Testis (tissue), 3 donors: ENCODE results near the gene MRM2. TPM values are rescaled to one million over a fixed set of nuclear protein-coding genes. Genes with fewer than 3 reads are reported as not detected.

ENCODE experiments used
- DNase-seq: peaks from one replicate; pipeline ENCODE4 v3.0.0-alpha.2; 2019
- H3K27ac ChIP-seq, 2 donors: fragments of 200-600 bp; sonication (generic); one replicate each; pipeline ENCODE4 v1.5.1; 2019
- H3K27me3 ChIP-seq: fragments of 200-600 bp; sonication (generic); one replicate; pipeline ENCODE4 v1.5.1; 2019
- H3K36me3 ChIP-seq: fragments of 200-600 bp; sonication (generic); one replicate; pipeline ENCODE4 v1.5.1; 2017; ENCODE audit warnings: low read depth; ENCODE audit errors: missing control alignments
- H3K4me1 ChIP-seq: fragments of 200-600 bp; sonication (generic); one replicate; pipeline ENCODE4 v1.5.1; 2019
- H3K4me3 ChIP-seq, 2 donors: fragments of 200-600 bp; sonication (generic); one replicate each; pipeline ENCODE4 v1.5.1; 2017 to 2019
- H3K9me3 ChIP-seq: fragments of 200-600 bp; sonication (generic); one replicate; pipeline ENCODE4 v1.5.1; 2017
- POLR2A ChIP-seq: fragments of 450-650 bp; IDR thresholded peaks from one replicate; pipeline ENCODE4 v1.6.1; 2017; ENCODE audit warnings: antibody characterized with exemption, mild to moderate bottlenecking, moderate library complexity
- WGBS, 2 donors: methylation state at CpG; one replicate each; pipeline ENCODE4 v1.1.5; 2018; 5-methylcytosine and 5-hydroxymethylcytosine counted together
- intact Hi-C: fragments of 100-400 bp; cut with DNase I; formaldehyde crosslinking; loops from one replicate; pipeline ENCODE4 v1.15.1; 2023; ENCODE audit warnings: low total_unique reads
- polyA plus RNA-seq: library from polyadenylated mRNA; stranded (reverse); fragments of 350-450 nt; fragmentation: Illumina TruSeq; extraction: RNeasy Lipid Tissue Mini Kit (QIAGEN cat#74804); gene quantifications from one replicate; pipeline ENCODE4 v1.2.3, GENCODE V29; 2014; ENCODE audit warnings: low read depth, low replicate concordance; ENCODE audit not compliant: insufficient read depth
- total RNA-seq, 2 donors: library from RNA; depleted of rRNA; stranded (reverse); fragments of >200 nt; gene quantifications; one replicate each; pipeline ENCODE4 v1.2.3, GENCODE V29; 2016
- TF ChIP-seq, protein P1 (sequence below), 3 experiments: fragments of 450-650 bp in 2 of 3; fragments of 200-600 bp in 1 of 3; sonication (generic) in 1 of 3; IDR thresholded peaks; one replicate each; pipeline ENCODE4 v1.5.1; 2016 to 2019; ENCODE audit warnings: antibody characterized with exemption in 3 of 3, mild to moderate bottlenecking in 2 of 3, moderate library complexity in 1 of 3

Gene MRM2
- total and polyA plus RNA-seq, 3 donors from 2014 or later, result 18.1 to 31.2 (median 20.5) TPM

DNA sequence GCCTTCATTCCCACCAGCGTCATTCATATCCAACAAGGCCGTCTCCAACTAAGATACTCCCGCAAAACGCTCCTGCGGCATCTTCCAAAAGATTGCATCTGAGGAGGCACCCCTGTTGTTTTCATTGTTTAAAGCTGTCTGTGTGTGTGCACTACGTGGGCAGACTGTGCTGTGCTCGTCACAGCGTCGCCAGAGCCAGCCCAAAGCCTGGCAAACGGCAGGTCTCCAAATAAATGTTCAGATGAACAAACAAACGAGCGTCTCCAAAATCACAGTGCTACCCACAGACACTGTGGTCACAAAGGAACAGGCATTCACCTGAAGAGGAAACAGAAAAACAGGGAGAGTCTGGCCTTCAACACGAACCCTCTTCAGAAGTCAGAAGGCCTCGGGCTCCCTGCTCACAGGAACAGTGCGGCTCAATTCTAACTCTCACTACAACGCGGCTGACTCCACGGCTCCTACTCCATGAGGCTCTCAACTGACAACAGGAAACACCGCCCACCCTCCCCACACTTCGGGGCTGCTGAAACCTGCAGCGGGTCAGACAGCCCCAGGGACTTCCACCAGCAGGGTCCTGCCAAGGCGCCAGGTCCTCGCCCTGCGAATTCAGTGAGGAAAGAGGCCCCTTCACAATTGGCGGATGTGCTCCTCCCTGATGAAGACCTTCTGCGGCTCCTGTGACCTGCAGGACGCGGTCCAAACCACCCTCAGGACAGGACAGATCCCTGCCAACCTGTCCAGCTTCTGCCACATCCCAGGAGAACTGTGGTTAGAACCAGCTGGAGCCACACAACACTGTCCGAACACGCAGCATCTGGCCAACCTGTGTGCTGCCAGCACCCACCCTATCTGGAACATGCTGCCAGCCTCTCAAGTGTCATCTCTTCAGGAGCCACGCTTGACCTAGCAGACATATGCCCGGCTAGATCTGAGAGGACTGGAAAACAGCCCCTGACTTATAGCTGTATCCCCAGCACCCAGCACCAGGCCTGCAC, 45.3 kb downstream of the MRM2 start:
- intact Hi-C loops, result no loop called here
- Histone ChIP-seq H3K27me3 (no peaks in the 10 kb centered on the region), H3K9me3 (no peaks in the 10 kb centered on the region), H3K4me3 (no peak overlapping the region), H3K36me3 (no peaks in the 10 kb centered on the region), H3K4me1 (no peaks in the 10 kb centered on the region), H3K27ac (no peak overlapping the region)
- 90 to 93% methylated on average over 24 to 32 of the region's 32 CpGs for WGBS, 2 donors
- no peak for TF ChIP-seq POLR2A
- TF ChIP-seq, protein P1, sequence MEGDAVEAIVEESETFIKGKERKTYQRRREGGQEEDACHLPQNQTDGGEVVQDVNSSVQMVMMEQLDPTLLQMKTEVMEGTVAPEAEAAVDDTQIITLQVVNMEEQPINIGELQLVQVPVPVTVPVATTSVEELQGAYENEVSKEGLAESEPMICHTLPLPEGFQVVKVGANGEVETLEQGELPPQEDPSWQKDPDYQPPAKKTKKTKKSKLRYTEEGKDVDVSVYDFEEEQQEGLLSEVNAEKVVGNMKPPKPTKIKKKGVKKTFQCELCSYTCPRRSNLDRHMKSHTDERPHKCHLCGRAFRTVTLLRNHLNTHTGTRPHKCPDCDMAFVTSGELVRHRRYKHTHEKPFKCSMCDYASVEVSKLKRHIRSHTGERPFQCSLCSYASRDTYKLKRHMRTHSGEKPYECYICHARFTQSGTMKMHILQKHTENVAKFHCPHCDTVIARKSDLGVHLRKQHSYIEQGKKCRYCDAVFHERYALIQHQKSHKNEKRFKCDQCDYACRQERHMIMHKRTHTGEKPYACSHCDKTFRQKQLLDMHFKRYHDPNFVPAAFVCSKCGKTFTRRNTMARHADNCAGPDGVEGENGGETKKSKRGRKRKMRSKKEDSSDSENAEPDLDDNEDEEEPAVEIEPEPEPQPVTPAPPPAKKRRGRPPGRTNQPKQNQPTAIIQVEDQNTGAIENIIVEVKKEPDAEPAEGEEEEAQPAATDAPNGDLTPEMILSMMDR (IDR thresholded peaks at IDR 0.05), result no peak
- DNase-seq, result no peak

DNA sequence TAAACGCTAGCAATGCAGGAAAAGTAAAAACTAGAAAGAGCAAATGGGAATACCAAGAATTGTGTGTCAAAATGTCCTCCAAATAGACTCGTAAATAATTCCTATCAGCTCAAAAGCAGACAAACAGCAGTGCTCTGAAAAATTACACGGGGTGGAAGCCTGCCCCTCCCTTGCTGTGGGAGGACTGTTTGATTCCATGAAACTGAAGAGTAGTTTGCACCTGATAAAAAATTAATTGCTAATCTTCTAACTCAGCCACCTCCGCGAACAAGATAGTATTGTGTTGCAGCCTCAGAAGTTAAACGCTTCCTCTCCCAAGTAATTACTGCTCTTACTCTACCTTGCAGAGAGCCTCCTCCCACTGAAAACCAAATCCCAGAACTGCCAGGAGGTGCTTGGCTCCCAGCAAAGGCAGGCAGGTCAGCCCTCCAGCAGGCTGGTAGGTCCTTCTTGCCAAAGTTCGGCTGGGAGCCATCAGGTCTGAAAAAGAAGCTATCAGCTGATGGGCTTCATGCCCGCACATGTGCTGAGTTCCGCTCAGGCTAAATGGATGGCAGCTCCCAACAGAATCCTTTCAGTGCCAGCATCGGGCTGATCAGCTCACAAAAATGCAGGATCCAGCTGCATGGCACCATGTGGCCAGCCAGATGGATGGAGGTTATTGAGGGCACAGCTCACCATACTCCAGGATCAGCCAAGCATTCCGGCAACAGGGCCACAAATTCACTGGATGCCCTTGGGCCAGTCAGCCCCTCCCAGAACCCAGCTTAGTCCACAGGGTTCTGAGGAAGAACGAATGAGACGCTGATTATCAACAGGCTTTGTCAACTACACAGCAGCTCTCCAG, 46.4 kb downstream of the MRM2 start:
- Histone ChIP-seq H3K4me3 (no peak overlapping the region), H3K4me1 (no peaks in the 10 kb centered on the region), H3K27me3 (no peaks in the 10 kb centered on the region), H3K36me3 (no peaks in the 10 kb centered on the region), H3K9me3 (no peaks in the 10 kb centered on the region), H3K27ac (no peak overlapping the region)
- WGBS, 2 donors, result 82 to 84% methylated on average over 11 to 12 of the region's 13 CpGs
- DNase-seq, result no peak
- intact Hi-C loops, result no loop called here
- no peak for TF ChIP-seq POLR2A

DNA sequence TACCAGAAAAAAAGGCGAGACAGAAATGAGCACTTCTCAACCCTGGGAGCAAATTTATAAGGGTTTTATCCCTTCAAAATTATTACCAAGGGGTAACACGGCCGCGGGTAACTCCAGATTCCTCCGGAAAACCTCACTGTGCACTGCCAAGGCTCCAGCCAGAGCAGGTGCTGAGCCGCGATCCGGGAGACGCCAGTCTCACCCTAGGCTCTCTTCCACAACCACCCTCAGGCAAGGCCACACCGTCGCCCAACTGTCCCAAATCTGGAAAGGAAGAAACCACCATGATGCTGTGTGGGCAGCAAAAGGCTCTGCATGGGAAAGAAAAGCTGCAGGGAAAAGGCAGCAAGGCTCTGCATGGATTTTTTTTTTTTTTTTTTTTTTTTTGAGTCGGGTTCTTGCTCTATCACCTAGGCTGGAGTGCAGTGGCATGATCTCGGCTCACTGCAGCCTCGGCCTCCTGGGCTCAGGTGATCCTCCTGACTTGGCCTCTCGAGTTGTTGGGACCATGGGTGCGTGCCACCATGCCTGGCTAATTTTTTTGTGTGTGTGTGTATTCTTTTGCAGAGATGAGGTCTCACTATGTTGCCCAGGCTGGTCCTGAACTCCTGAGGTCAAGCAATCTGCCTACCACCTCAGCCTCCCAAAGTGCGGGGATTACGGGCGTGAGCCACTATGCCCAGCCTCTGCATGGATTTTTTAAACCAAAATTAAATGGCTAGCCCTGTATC, 48.3 kb downstream of the MRM2 start:
- no peaks in the 10 kb centered on the region for H3K27me3 ChIP-seq
- TF ChIP-seq, protein P1 (IDR thresholded peaks at IDR 0.05), result no peak
- TF ChIP-seq POLR2A, result no peak
- intact Hi-C loops, result no loop called here
- no peaks in the 10 kb centered on the region for H3K36me3 ChIP-seq
- H3K27ac ChIP-seq, result no peak overlapping the region
- no peaks in the 10 kb centered on the region for H3K9me3 ChIP-seq
- DNase-seq, result no peak
- WGBS, 2 donors, result 94 to 95% methylated on average over 16 to 19 of the region's 19 CpGs
- no peaks in the 10 kb centered on the region for H3K4me1 ChIP-seq
- no peak overlapping the region for H3K4me3 ChIP-seq

DNA sequence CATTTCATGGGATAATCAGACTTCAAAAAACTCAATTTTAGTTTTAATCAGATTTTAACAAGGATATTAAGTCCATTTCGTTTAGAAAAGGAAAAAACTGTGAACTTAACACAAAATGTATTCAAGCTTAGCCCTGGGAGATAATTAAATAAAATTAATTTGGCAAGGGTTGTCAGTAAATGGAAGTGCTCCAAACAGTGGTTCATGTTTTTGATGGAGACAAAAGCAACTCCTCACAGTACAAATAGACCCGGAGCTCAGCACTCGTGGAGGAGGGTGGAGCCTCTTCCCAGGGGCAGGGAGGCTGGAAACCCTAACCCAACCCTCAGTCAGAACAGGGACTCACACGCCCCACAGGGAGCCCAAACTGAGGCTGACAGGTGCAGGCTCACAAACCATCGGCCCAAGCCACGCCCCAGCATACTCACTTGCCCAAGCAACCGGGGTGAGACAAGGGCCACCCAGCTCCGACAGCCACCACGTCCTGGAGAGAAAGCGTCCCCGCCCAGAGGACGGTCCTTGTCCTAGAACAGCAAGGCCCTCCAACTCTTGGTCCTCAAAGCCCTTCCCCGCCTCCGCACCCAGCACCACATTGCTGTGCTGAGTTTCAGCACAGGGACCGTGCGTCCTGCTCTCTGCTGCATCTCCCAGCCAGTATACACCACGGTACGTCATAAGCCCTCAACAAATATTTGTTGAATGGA, 49.0 kb downstream of the MRM2 start:
- H3K4me3 ChIP-seq, result no peak overlapping the region
- WGBS, 2 donors, result 91 to 92% methylated on average over 12 to 18 of the region's 18 CpGs
- H3K4me1 ChIP-seq, result no peaks in the 10 kb centered on the region
- DNase-seq, result no peak
- no peaks in the 10 kb centered on the region for H3K36me3 ChIP-seq
- intact Hi-C loops, result no loop called here
- TF ChIP-seq, protein P1 (IDR thresholded peaks at IDR 0.05), result no peak
- no peak for TF ChIP-seq POLR2A
- no peak overlapping the region for H3K27ac ChIP-seq
- no peaks in the 10 kb centered on the region for H3K9me3 ChIP-seq
- no peaks in the 10 kb centered on the region for H3K27me3 ChIP-seq
